GM21360 (cell line): ENCODE results near the gene APLN.

Experiments
- ATAC-seq: cut with Tn5 transposase; IDR thresholded peaks from one replicate; pipeline ENCODE4 v1.9.1; 2021; ENCODE audit warnings: mild to moderate bottlenecking, moderate library complexity; ENCODE audit not compliant: unreplicated experiment

Gene APLN

GRCh38 chrX:129663171-129663570, 8.4 kb upstream of the APLN start:
- no peak for ATAC-seq

DNA sequence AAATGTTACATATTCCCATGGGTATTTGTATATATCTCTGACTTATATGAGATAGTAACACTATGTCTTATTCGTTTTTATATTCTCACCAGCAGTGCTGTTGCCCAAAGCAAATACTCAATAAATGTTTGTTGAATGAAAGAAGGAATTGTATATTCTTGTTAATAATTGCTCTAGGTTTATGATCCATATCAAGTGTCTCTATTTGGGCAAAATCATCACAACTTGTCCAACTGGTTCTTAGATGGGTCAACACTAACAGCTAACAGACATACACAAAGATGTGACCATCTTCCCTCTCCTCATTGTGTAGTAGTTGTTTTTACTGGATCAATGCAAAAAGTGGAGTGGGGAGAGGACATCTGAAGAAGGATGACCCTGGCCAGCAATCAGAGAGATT, 6.6 kb upstream of the APLN start:
- no peak for ATAC-seq

DNA sequence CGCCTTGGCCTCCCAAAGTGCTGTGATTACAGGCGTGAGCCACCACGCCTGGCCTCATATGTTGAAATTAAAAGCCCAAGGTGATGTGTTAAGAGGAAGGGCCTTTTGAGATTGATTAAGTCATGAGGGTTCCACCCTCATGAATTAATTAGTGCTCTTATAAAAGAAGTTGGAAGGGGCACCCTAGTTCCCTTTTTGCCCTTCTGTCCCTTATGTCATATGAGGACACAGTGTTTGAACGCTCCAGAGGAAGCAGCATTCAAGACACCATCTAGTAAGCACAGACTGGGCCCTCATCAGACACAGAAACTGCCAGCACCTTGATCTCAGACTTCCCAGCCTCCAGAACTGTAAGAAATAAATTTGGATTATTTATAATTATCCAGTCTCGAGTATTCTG, 5.1 kb upstream of the APLN start:
- no peak for ATAC-seq

DNA sequence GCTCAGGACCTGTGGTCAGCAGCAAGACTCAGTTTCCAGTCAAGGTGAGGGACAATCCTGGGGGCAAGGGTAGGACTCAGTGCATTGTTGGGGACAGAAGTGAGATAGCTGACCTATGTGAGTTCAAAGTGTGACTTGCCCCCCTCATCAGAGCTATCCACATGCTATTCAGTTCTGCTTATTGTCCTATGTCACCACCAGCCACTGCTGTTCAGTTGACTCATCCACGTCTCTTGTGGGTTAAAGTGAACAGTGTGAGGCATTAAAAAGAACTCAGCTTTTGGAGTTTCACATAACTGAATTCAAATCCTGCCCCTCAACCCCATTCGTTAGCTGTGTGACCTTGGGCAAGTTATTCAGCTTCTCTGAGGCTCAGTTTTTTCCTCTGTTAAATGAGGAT, 4.4 kb upstream of the APLN start:
- ATAC-seq: no peak

GRCh38 chrX:129658429-129658828, 3.7 kb upstream of the APLN start:
- no peak for ATAC-seq

DNA sequence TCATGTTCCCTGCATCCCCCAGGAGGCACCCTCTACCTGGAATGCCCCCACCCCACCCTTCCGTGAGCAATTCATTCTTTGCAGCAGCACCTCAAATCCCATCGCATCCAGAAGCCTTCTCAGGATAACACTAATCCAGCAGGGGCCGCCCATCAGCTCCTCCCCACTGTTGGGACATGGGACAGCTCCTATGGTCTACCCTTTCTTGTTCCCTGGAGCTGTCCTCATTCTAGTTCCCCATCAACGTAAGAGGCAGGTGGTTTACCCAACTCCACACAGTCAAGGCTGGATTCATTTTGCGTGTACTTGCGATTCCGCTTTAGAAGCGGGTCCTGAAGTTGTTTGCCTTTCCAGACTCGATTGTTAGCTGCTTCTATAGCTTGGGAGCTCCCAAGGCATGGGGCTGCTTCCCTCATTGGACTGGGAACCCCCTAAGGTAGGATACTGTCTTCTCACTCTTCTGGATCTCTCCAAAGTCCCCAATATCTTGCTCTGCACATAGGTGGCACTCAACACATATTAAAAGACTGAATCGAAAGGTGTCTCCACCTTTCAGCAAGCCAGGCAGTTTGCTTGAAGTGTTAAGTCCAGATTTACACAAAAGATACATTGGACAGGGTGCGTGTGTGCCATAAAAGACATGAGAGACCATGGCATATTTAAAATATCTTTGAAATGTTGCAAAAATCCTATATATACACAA, 942 bp upstream of the APLN start:
- no peak for ATAC-seq

- ATAC-seq: peak; percentile 46
Observed at GRCh38 chrX:129653971-129654651, 645 bp downstream of the APLN start.

DNA sequence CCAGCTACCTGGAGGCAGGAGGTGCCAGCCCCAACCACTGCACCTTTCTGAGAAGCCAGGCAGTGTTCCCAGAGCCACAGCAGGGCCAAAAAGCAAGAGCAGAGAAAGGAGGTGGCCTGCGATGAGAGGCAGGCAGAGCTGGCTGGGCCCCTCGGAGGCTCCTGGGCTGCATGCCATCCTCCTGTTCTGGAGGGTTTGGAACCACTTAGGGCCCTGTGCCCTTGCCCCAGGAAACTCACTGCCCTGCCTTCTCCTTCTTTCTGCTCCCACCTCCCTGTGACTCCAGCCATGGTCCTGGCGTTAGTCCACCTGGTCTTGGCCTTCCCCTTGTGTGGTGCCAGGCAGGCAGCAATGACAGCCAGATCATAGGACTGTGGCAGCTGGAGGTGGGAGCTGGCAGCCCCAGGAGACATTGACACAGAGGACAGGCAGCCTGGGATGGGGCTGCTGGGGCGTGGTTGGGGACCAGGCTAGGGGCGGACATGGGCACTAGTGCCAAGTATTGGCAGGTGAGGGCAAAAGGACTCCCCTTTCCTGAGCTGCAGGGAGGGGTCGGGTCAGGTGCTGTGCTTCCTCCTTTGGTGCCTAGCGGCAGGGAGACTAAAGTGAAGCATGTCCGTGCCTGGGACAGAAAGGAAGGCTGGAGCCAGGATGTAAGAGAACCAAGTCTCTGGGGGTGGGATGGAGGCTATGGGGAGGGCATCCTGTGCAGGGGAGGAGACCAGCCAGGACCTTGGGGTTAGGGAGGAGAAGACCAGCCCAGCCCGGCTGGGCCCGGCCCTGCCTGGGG, 1.4 kb downstream of the APLN start:
- ATAC-seq: no peak

GRCh38 chrX:129652565-129653169, 2.1 kb downstream of the APLN start:
- ATAC-seq: no peak

DNA sequence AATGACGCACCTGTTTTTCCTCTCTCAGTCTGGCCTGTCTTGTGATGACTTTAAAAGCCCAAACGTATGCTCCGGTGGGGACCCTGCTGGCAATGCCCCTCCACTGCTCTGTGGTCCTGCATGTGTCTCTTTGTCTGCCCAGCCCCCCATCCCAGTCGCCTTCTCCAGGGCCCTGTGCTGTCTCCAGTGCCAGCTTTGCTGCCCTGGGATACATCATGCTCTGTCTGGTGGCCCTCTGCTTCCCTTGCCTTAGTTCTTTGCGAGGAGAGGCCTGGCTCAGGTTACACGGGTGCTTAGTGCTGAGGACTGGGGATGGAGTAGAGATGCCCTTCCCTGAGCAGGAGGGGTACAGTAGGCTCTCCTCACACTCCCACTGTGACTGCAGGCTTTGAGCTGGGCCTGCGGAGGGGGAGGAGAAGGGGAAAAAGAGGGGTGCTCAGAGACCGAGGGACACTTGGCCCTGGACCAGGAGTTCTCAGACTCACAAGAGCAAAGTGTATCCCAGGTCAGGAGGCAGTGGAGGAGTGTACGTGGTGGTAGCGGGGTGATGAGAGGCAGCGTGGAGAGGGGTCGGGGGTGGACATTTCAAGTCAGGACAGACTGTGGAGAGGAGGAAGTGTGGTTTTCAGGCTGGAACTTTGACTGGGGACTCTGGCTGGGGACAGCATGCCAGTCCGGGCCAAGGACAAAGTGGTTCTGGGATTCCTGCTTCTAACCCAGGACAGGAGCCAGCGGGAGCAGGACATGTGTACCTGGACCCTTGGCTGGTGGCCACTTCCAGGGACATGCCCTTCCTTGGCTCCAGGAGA, 2.8 kb downstream of the APLN start:
- no peak for ATAC-seq

- no peak for ATAC-seq
Observed at GRCh38 chrX:129650821-129651510, 3.8 kb downstream of the APLN start.

- no peak for ATAC-seq
Observed at GRCh38 chrX:129650183-129650689, 4.5 kb downstream of the APLN start.

- ATAC-seq: no peak
Observed at GRCh38 chrX:129649268-129650182, 5.2 kb downstream of the APLN start.

DNA sequence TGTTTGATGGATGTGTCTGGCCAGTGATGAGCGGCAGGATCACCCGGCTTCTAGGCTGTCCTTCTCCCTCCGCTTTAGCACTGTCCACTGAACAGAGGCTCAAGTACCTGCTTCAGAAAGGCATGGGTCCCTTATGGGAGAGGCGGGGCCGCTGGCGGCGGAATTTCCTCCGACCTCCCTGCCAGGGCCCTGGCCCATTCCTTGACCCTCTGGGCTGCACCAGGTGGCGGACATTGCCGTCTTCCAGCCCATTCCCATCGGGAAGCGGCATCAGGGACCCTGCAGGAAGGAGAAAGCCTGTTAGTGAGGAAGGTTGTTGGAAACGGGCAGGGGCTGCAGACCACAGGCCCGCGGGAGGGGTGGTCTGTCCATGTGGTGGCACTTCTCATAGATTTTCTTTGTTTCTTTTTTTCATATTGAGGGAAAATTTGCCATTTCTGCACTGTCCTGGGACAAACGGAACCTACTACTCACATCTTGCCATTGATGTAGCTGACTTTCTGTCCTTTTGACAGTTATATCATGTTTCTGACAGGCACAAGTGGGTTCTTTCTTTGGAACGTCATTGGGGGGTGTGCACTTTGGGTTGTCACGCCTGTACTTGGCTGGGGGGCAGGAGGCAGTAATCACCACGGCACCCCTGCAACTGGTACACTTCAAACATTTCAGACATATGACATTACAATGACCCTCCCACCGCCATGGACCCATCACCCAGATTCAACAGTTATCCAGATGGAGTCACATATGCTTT, 6.1 kb downstream of the APLN start:
- no peak for ATAC-seq

- no peak for ATAC-seq
Observed at GRCh38 chrX:129647418-129648410, 7.0 kb downstream of the APLN start.

- no peak for ATAC-seq
Observed at GRCh38 chrX:129646566-129647417, 8.0 kb downstream of the APLN start.
